Caco-2 (cell line): Measurements from ENCODE around the gene FAM229A. TPM values are rescaled to one million over a fixed set of nuclear protein-coding genes. Genes with fewer than 3 reads are reported as not detected.

ENCODE experiments used
- BruUV-seq: library from RNA; stranded (reverse); fragments of 400-500 nt; replicated peaks from 2 replicates; lab custom pipeline; 2021; lab: Mats Ljungman, UMichigan
- CTCF ChIA-PET: fragments of 300-600 bp; sonication (Branson Sonifier 250); formaldehyde crosslinking; loops from one replicate; lab custom pipeline; 2022; ENCODE audit warnings: antibody characterized with exemption; lab: Charles Lee
- POLR2A ChIA-PET: fragments of 300-600 bp; sonication (Branson Sonifier 250); formaldehyde crosslinking; loops from one replicate; lab custom pipeline; 2022; ENCODE audit warnings: antibody characterized with exemption; lab: Charles Lee
- DNase-seq, 2 experiments: peaks; one replicate each; pipeline versions ENCODE4 v3.0.0 to v3.0.0-alpha.2; 2020 to 2022
- H3K27me3 ChIP-seq: replicated peaks from 2 replicates; pipeline ENCODE4 v1.6.0; 2011; ENCODE audit warnings: low read length; ENCODE audit not compliant: control insufficient read depth, insufficient read depth
- H3K36me3 ChIP-seq: 2 replicates; pipeline ENCODE4 v1.5.1; 2011; ENCODE audit warnings: low read length; ENCODE audit not compliant: control insufficient read depth, insufficient read depth
- H3K4me1 ChIP-seq: fragments of 250-450 bp; sonication (Bioruptor Pico); 2 replicates; pipeline ENCODE4 v1.5.1; 2020; ENCODE audit warnings: mild to moderate bottlenecking
- H3K4me3 ChIP-seq: 2 replicates; pipeline ENCODE4 v1.5.1; 2011; ENCODE audit warnings: low read depth, mild to moderate bottlenecking, control low read depth, low read length
- H3K9me3 ChIP-seq: fragments of 250-450 bp; sonication (Bioruptor Pico); 2 replicates; pipeline ENCODE4 v1.5.1; 2020; ENCODE audit warnings: mild to moderate bottlenecking, moderate library complexity
- H3K27ac Mint-ChIP-seq: one replicate; pipeline ENCODE4 v1.8.0; 2022; ENCODE audit warnings: mixed read lengths; ENCODE audit not compliant: unreplicated experiment
- H3K27me3 Mint-ChIP-seq: one replicate; pipeline ENCODE4 v1.8.0; 2022; ENCODE audit warnings: mixed read lengths; ENCODE audit not compliant: insufficient read depth, unreplicated experiment
- H3K36me3 Mint-ChIP-seq: one replicate; pipeline ENCODE4 v1.8.0; 2022; ENCODE audit warnings: mild to moderate bottlenecking, mixed read lengths; ENCODE audit not compliant: insufficient read depth, unreplicated experiment
- H3K4me1 Mint-ChIP-seq: one replicate; pipeline ENCODE4 v1.8.0; 2022; ENCODE audit warnings: low read depth, mixed read lengths; ENCODE audit not compliant: unreplicated experiment
- H3K4me3 Mint-ChIP-seq: one replicate; pipeline ENCODE4 v1.8.0; 2022; ENCODE audit warnings: mild to moderate bottlenecking, moderate library complexity, mixed read lengths; ENCODE audit not compliant: unreplicated experiment
- H3K9me3 Mint-ChIP-seq: one replicate; pipeline ENCODE4 v1.8.0; 2022; ENCODE audit warnings: mixed read lengths; ENCODE audit not compliant: unreplicated experiment
- CTCF ChIP-seq, 2 experiments: fragments of 200-600 bp in 1 of 2; IDR thresholded peaks; 1 replicate in 1 of 2; 2 replicates in 1 of 2; pipeline versions ENCODE4 v1.5.1 to v1.8.0; 2011 to 2022; ENCODE audit warnings: antibody characterized with exemption in 1 of 2, control low read depth in 1 of 2, inconsistent platforms in 1 of 2, low read depth in 1 of 2, low read length in 1 of 2, mild to moderate bottlenecking in 1 of 2, moderate library complexity in 1 of 2; ENCODE audit not compliant: insufficient read depth in 1 of 2, severe bottlenecking in 1 of 2, unreplicated experiment in 1 of 2
- intact Hi-C: fragments of 100-400 bp; cut with micrococcal nuclease; formaldehyde crosslinking; loops from one replicate; pipeline ENCODE4 v1.10.0; 2022; ENCODE audit not compliant: unreplicated experiment
- total RNA-seq: library from RNA; stranded (reverse); gene quantifications from 2 replicates; pipeline ENCODE4 v1.2.3, GENCODE V29; 2022

The FAM229A gene
- total RNA-seq, 1 experiment from 2014 or later: 2.6 TPM

- TF ChIP-seq CTCF (IDR thresholded peaks at IDR 0.05; ENCODE audit: insufficient read depth in 1 of 2, low read depth in 1 of 2, low read length in 1 of 2, severe bottlenecking in 1 of 2, unreplicated experiment in 1 of 2): no peak
- BruUV-seq: no TSS peak
- ChIA-PET CTCF (no interaction called here), POLR2A (interaction anchor here (0.7 kb wide), 1 partner anchor 10 kb away, joined by 3 read pairs; no protein-coding TSS in a partner anchor)
- H3K4me1 ChIP-seq: 0 out of 2 replicates have a peak, but pooled peaks cover 4% of the 10 kb centered on the region
- intact Hi-C loops: no loop called here
- Mint-ChIP-seq H3K27me3 (no peaks in the 10 kb centered on the region), H3K4me1 (peaks cover 16% of the 10 kb centered on the region), H3K9me3 (no peaks in the 10 kb centered on the region), H3K27ac (no peak overlapping the region), H3K36me3 (peaks cover 8% of the 10 kb centered on the region), H3K4me3 (no peak overlapping the region)
- H3K36me3 ChIP-seq: no peaks in the 10 kb centered on the region
- no peak overlapping the region for H3K4me3 ChIP-seq
- no peaks in the 10 kb centered on the region for H3K27me3 ChIP-seq
- H3K9me3 ChIP-seq: no peaks in the 10 kb centered on the region
- DNase-seq: no peak
These were observed 20.3 kb downstream of the FAM229A start for GRCh38 chr1:32341971-32342370.

- POLR2A ChIA-PET: no interaction called here
- Histone ChIP-seq H3K4me1 (0 out of 2 replicates have a peak, but pooled peaks cover 4% of the 10 kb centered on the region), H3K4me3 (no peak overlapping the region), H3K27me3 (no peaks in the 10 kb centered on the region), H3K9me3 (no peaks in the 10 kb centered on the region), H3K36me3 (no peaks in the 10 kb centered on the region)
- DNase-seq: no peak
- H3K9me3 Mint-ChIP-seq: no peaks in the 10 kb centered on the region
- H3K36me3 Mint-ChIP-seq: peaks cover 15% of the 10 kb centered on the region
- peaks cover 10% of the 10 kb centered on the region for H3K4me1 Mint-ChIP-seq
- H3K27ac Mint-ChIP-seq: no peak overlapping the region
- H3K4me3 Mint-ChIP-seq: no peak overlapping the region
- no peak for TF ChIP-seq CTCF (IDR thresholded peaks at IDR 0.05; ENCODE audit: insufficient read depth in 1 of 2, low read depth in 1 of 2, low read length in 1 of 2, severe bottlenecking in 1 of 2, unreplicated experiment in 1 of 2)
- BruUV-seq: no TSS peak
- intact Hi-C loops: no loop called here
- no peaks in the 10 kb centered on the region for H3K27me3 Mint-ChIP-seq
- CTCF ChIA-PET: interaction anchor here (0.6 kb wide), 1 partner anchor 173 kb away, joined by 5 read pairs; no protein-coding TSS in a partner anchor
These were observed 21.0 kb downstream of the FAM229A start for GRCh38 chr1:32341186-32341757.

GRCh38 chr1:32339363-32339978 is 22.8 kb downstream of the FAM229A start:
- ChIA-PET POLR2A (no interaction called here), CTCF (no interaction called here)
- Mint-ChIP-seq H3K36me3 (peaks cover 22% of the 10 kb centered on the region), H3K27me3 (no peaks in the 10 kb centered on the region), H3K4me1 (no peaks in the 10 kb centered on the region), H3K27ac (no peak overlapping the region), H3K9me3 (no peaks in the 10 kb centered on the region), H3K4me3 (no peak overlapping the region)
- DNase-seq: no peak
- BruUV-seq: no TSS peak
- 0 out of 2 replicates have a peak, but pooled peaks cover 1% of the 10 kb centered on the region for H3K36me3 ChIP-seq
- no peak for TF ChIP-seq CTCF (IDR thresholded peaks at IDR 0.05; ENCODE audit: insufficient read depth in 1 of 2, low read depth in 1 of 2, low read length in 1 of 2, severe bottlenecking in 1 of 2, unreplicated experiment in 1 of 2)
- H3K9me3 ChIP-seq: no peaks in the 10 kb centered on the region
- peaks cover 9% of the 10 kb centered on the region; the same call in 1 of the 2 replicates for H3K4me1 ChIP-seq
- H3K4me3 ChIP-seq: no peak overlapping the region
- H3K27me3 ChIP-seq: no peaks in the 10 kb centered on the region
- intact Hi-C loops: no loop called here
